Astrocyte (in vitro differentiated cells and primary cell): ENCODE measurements around the gene RPUSD4. TPM values are rescaled to one million over a fixed set of nuclear protein-coding genes. Genes with fewer than 3 reads are reported as not detected.

Source experiments
- DNase-seq: peaks from one replicate; pipeline ENCODE4 v3.0.0-alpha.2; 2010; ENCODE audit warnings: low read depth
- FAIRE-seq: peaks from 2 replicates; lab custom pipeline; 2011; peaks lifted over from hg19 to GRCh38; lab: Jason Lieb, UNC
- H2AFZ ChIP-seq: 2 replicates; pipeline ENCODE4 v1.6.0; 2012; ENCODE audit warnings: low read depth, low read length, inconsistent platforms
- H3K27ac ChIP-seq: 2 replicates; pipeline ENCODE4 v1.5.1; 2011; ENCODE audit warnings: low read depth, low read length, inconsistent platforms
- H3K27me3 ChIP-seq: 2 replicates; pipeline ENCODE4 v1.6.0; 2011; ENCODE audit warnings: low read length, inconsistent platforms; ENCODE audit not compliant: insufficient read depth
- H3K36me3 ChIP-seq: 2 replicates; pipeline ENCODE4 v1.5.1; 2011; ENCODE audit warnings: low read length, inconsistent platforms; ENCODE audit not compliant: insufficient read depth
- H3K4me1 ChIP-seq: 2 replicates; pipeline ENCODE4 v1.5.1; 2011; ENCODE audit warnings: low read length, inconsistent platforms; ENCODE audit not compliant: insufficient read depth
- H3K4me2 ChIP-seq: 2 replicates; pipeline ENCODE4 v1.6.0; 2012; ENCODE audit warnings: low read length, inconsistent platforms
- H3K4me3 ChIP-seq: 2 replicates; pipeline ENCODE4 v1.5.1; 2011; ENCODE audit warnings: low read depth, mild to moderate bottlenecking, low read length, inconsistent platforms; ENCODE audit not compliant: insufficient read depth
- H3K79me2 ChIP-seq: 2 replicates; pipeline ENCODE4 v1.6.0; 2012; ENCODE audit warnings: mild to moderate bottlenecking, low read length, inconsistent platforms; ENCODE audit not compliant: insufficient read depth
- H3K9ac ChIP-seq: 2 replicates; pipeline ENCODE4 v1.6.0; 2012; ENCODE audit warnings: mild to moderate bottlenecking, low read length, inconsistent platforms
- H3K9me3 ChIP-seq: 2 replicates; pipeline ENCODE4 v1.5.1; 2012; ENCODE audit warnings: low read depth, mild to moderate bottlenecking, low read length, inconsistent platforms; ENCODE audit not compliant: insufficient read depth
- H4K20me1 ChIP-seq: 2 replicates; pipeline ENCODE4 v1.6.0; 2012; ENCODE audit warnings: low read length, inconsistent platforms; ENCODE audit not compliant: insufficient read depth
- H3K27ac Mint-ChIP-seq: one replicate; pipeline ENCODE4 v1.8.0; 2021; ENCODE audit warnings: mild to moderate bottlenecking, mixed read lengths; ENCODE audit not compliant: unreplicated experiment
- H3K27me3 Mint-ChIP-seq: one replicate; pipeline ENCODE4 v1.8.0; 2021; ENCODE audit warnings: low read depth, mixed read lengths; ENCODE audit not compliant: unreplicated experiment
- H3K36me3 Mint-ChIP-seq: one replicate; pipeline ENCODE4 v1.8.0; 2021; ENCODE audit warnings: low read depth, mixed read lengths; ENCODE audit not compliant: unreplicated experiment
- H3K4me1 Mint-ChIP-seq: one replicate; pipeline ENCODE4 v1.8.0; 2021; ENCODE audit warnings: low read depth, mixed read lengths; ENCODE audit not compliant: unreplicated experiment
- H3K4me3 Mint-ChIP-seq: one replicate; pipeline ENCODE4 v1.8.0; 2021; ENCODE audit warnings: mild to moderate bottlenecking, moderate library complexity, mixed read lengths; ENCODE audit not compliant: unreplicated experiment
- H3K9me3 Mint-ChIP-seq: one replicate; pipeline ENCODE4 v1.8.0; 2021; ENCODE audit warnings: mild to moderate bottlenecking, mixed read lengths; ENCODE audit not compliant: unreplicated experiment
- EZH2 ChIP-seq: IDR thresholded peaks from 2 replicates; pipeline ENCODE4 v1.6.1; 2012; ENCODE audit warnings: mild to moderate bottlenecking, low read length, inconsistent platforms; ENCODE audit not compliant: insufficient read depth
- total RNA-seq: library from RNA; stranded (reverse); gene quantifications from 2 replicates; pipeline ENCODE4 v1.2.1, GENCODE V29; 2021
- TF ChIP-seq, protein P1 (sequence below): IDR thresholded peaks from 2 replicates; pipeline ENCODE4 v1.5.1; 2011; ENCODE audit warnings: low read depth, mild to moderate bottlenecking, inconsistent platforms, low read length, moderate library complexity; ENCODE audit not compliant: insufficient read depth

The RPUSD4 gene
- total RNA-seq, 1 donor from 2014 or later = 21.6 TPM

DNA sequence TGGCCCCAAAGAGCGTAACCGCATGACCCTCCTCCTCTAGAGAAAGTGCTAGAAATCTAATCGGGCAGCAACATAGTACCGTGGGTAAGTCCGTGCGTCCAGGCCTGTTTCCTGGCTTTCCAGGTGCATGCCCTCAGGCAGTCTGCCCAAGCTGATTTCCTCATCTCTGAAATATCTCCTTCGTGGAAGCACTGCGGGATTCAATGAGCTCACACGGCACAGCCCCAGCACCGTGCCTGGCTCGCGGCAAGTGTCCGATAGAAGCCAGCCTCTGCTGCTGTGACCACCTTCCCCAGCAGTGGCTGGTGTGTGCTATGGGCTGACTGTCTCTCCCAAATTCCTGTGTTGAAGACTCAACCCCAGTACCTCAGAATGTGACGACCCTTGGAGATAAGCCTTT is 20.7 kb downstream of the RPUSD4 start:
- peaks cover 2% of the 10 kb centered on the region for H3K27me3 Mint-ChIP-seq
- no peak overlapping the region for H3K9ac ChIP-seq
- H3K9me3 ChIP-seq = no peaks in the 10 kb centered on the region
- no peak overlapping the region for H3K27ac ChIP-seq
- no peaks in the 10 kb centered on the region for H3K79me2 ChIP-seq
- H3K27ac Mint-ChIP-seq = no peak overlapping the region
- no peak overlapping the region for H2AFZ ChIP-seq
- H3K4me3 Mint-ChIP-seq = peak overlapping the region; percentile 57
- peaks cover 11% of the 10 kb centered on the region for H4K20me1 ChIP-seq
- FAIRE-seq = no peak
- H3K4me1 Mint-ChIP-seq = peaks cover 4% of the 10 kb centered on the region
- no peak overlapping the region for H3K4me2 ChIP-seq
- H3K4me3 ChIP-seq = no peak overlapping the region
- TF ChIP-seq, protein P1, sequence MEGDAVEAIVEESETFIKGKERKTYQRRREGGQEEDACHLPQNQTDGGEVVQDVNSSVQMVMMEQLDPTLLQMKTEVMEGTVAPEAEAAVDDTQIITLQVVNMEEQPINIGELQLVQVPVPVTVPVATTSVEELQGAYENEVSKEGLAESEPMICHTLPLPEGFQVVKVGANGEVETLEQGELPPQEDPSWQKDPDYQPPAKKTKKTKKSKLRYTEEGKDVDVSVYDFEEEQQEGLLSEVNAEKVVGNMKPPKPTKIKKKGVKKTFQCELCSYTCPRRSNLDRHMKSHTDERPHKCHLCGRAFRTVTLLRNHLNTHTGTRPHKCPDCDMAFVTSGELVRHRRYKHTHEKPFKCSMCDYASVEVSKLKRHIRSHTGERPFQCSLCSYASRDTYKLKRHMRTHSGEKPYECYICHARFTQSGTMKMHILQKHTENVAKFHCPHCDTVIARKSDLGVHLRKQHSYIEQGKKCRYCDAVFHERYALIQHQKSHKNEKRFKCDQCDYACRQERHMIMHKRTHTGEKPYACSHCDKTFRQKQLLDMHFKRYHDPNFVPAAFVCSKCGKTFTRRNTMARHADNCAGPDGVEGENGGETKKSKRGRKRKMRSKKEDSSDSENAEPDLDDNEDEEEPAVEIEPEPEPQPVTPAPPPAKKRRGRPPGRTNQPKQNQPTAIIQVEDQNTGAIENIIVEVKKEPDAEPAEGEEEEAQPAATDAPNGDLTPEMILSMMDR = no peak
- no peak for TF ChIP-seq EZH2
- H3K4me1 ChIP-seq = no peaks in the 10 kb centered on the region
- peaks cover 9% of the 10 kb centered on the region for H3K36me3 Mint-ChIP-seq
- H3K9me3 Mint-ChIP-seq = no peaks in the 10 kb centered on the region
- H3K27me3 ChIP-seq = no peaks in the 10 kb centered on the region
- DNase-seq = no peak
- no peaks in the 10 kb centered on the region for H3K36me3 ChIP-seq

DNA sequence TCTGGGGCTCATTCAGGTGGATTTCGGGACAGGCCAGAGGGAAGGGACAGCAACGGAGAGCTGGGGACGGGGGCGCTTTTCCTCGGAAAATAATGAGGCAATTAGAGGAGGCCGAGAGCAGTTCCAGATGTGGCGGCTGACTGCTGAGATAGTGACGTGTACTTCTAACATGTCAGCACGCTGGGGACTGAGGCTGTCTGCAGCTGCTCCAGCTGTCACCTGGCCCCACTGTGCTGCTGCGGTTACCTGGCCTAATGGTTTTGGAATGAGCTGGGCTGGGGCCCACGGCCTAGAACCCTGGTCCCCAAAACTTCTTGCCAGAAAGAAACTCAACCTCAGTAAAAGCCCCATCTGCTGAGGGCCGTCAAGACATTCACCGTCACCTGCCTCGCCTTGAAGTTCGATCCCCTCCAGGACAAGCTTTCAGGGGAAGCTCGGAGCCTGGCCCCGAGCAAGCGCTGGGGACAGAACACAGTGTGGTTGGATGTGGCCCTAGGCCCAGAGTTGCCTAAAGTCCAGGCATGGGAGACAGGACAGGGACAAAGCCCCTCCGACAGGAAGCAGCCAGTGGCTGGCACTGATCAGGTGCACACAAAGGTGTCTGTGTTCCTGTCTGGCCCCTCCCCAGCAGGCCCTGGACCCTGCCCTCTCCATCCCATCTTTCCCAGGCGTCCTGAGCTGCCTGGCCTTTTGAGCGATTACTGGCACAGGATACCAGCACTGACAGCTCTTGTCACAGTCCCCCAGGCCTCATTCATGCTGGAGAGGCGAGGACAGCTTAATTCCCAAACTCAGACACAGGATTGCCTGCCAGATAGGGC is 22.1 kb downstream of the RPUSD4 start:
- peaks cover 7% of the 10 kb centered on the region for H3K36me3 Mint-ChIP-seq
- no peak overlapping the region for H3K4me3 Mint-ChIP-seq
- Histone ChIP-seq H3K4me1 (no peaks in the 10 kb centered on the region), H3K27me3 (no peaks in the 10 kb centered on the region), H3K36me3 (no peaks in the 10 kb centered on the region), H3K27ac (no peak overlapping the region), H3K79me2 (no peaks in the 10 kb centered on the region), H3K4me3 (no peak overlapping the region), H3K9me3 (no peaks in the 10 kb centered on the region), H3K9ac (no peak overlapping the region), H2AFZ (no peak overlapping the region), H3K4me2 (no peak overlapping the region), H4K20me1 (peaks cover 9% of the 10 kb centered on the region)
- H3K27ac Mint-ChIP-seq = no peak overlapping the region
- DNase-seq (no peak), FAIRE-seq (no peak)
- H3K9me3 Mint-ChIP-seq = no peaks in the 10 kb centered on the region
- peaks cover 2% of the 10 kb centered on the region for H3K27me3 Mint-ChIP-seq
- no peak for TF ChIP-seq EZH2
- TF ChIP-seq, protein P1 = no peak
- peaks cover 4% of the 10 kb centered on the region for H3K4me1 Mint-ChIP-seq
